Type B pancreatic cell (in vitro differentiated cells): ENCODE results near the gene POLR2J. TPM values are rescaled to one million over a fixed set of nuclear protein-coding genes. Genes with fewer than 3 reads are reported as not detected.
"Not testable (repeated sequence)": the region's sequence is repeated elsewhere in the genome, so short reads cannot be mapped to it uniquely, and the experiment has no call there.

Experiments
- DNase-seq: peaks from one replicate; pipeline ENCODE4 v3.0.0; 2021; ENCODE audit warnings: mixed read lengths; ENCODE audit not compliant: unreplicated experiment; ENCODE audit errors: extremely low spot score
- H3K27ac Mint-ChIP-seq: 2 replicates; pipeline ENCODE4 v1.8.0; 2021; ENCODE audit warnings: mild to moderate bottlenecking, mixed read lengths
- H3K27me3 Mint-ChIP-seq: 2 replicates; pipeline ENCODE4 v1.8.0; 2021; ENCODE audit warnings: mixed read lengths
- H3K36me3 Mint-ChIP-seq: 2 replicates; pipeline ENCODE4 v1.8.0; 2021; ENCODE audit warnings: mixed read lengths
- H3K4me1 Mint-ChIP-seq: one replicate; pipeline ENCODE4 v1.8.0; 2021; ENCODE audit warnings: mixed read lengths; ENCODE audit not compliant: unreplicated experiment
- H3K4me3 Mint-ChIP-seq: 2 replicates; pipeline ENCODE4 v1.8.0; 2021; ENCODE audit warnings: mild to moderate bottlenecking, mixed read lengths
- H3K9me3 Mint-ChIP-seq: 2 replicates; pipeline ENCODE4 v1.8.0; 2021; ENCODE audit warnings: mixed read lengths
- total RNA-seq: library from RNA; stranded (reverse); gene quantifications from 2 replicates; pipeline ENCODE4 v1.2.1, GENCODE V29; 2021; ENCODE audit warnings: low replicate concordance

POLR2J gene
- total RNA-seq, 1 donor from 2014 or later: 48.1 TPM

GRCh38 chr7:102510575-102510974 is 31.9 kb upstream of the POLR2J start:
- H3K27ac Mint-ChIP-seq, DNase-seq, H3K36me3 Mint-ChIP-seq, H3K4me1 Mint-ChIP-seq, H3K9me3 Mint-ChIP-seq, H3K27me3 Mint-ChIP-seq, H3K4me3 Mint-ChIP-seq: not testable (repeated sequence)

GRCh38 chr7:102507410-102508088 is 28.8 kb upstream of the POLR2J start:
- H3K4me1 Mint-ChIP-seq, H3K9me3 Mint-ChIP-seq, H3K4me3 Mint-ChIP-seq, H3K27me3 Mint-ChIP-seq, DNase-seq, H3K36me3 Mint-ChIP-seq, H3K27ac Mint-ChIP-seq: not testable (repeated sequence)

GRCh38 chr7:102505298-102506185 is 26.8 kb upstream of the POLR2J start:
- H3K27ac Mint-ChIP-seq, H3K9me3 Mint-ChIP-seq: not testable (repeated sequence)

GRCh38 chr7:102503141-102503540 is 24.4 kb upstream of the POLR2J start:
- not testable (repeated sequence) for H3K27ac Mint-ChIP-seq, H3K36me3 Mint-ChIP-seq, H3K4me1 Mint-ChIP-seq, H3K4me3 Mint-ChIP-seq, H3K9me3 Mint-ChIP-seq, H3K27me3 Mint-ChIP-seq, DNase-seq

More at GRCh38 chr7:102505298-102506185, 26.8 kb upstream of the POLR2J start:
- not testable (repeated sequence) for H3K36me3 Mint-ChIP-seq, H3K27me3 Mint-ChIP-seq, H3K4me1 Mint-ChIP-seq, H3K4me3 Mint-ChIP-seq, DNase-seq

- H3K27me3 Mint-ChIP-seq, H3K9me3 Mint-ChIP-seq, H3K4me1 Mint-ChIP-seq, H3K36me3 Mint-ChIP-seq, H3K4me3 Mint-ChIP-seq, H3K27ac Mint-ChIP-seq, DNase-seq: not testable (repeated sequence)
Measured at GRCh38 chr7:102498321-102498720, 19.6 kb upstream of the POLR2J start.

- H3K27me3 Mint-ChIP-seq, H3K36me3 Mint-ChIP-seq, H3K4me3 Mint-ChIP-seq, H3K4me1 Mint-ChIP-seq, H3K27ac Mint-ChIP-seq, H3K9me3 Mint-ChIP-seq, DNase-seq: not testable (repeated sequence)
Measured at GRCh38 chr7:102497308-102497707, 18.6 kb upstream of the POLR2J start.

GRCh38 chr7:102496861-102497260 is 18.1 kb upstream of the POLR2J start:
- not testable (repeated sequence) for DNase-seq, H3K9me3 Mint-ChIP-seq, H3K4me3 Mint-ChIP-seq, H3K27me3 Mint-ChIP-seq, H3K27ac Mint-ChIP-seq, H3K4me1 Mint-ChIP-seq, H3K36me3 Mint-ChIP-seq

GRCh38 chr7:102494473-102495149 is 15.9 kb upstream of the POLR2J start:
- H3K9me3 Mint-ChIP-seq, H3K4me3 Mint-ChIP-seq, H3K36me3 Mint-ChIP-seq, H3K27me3 Mint-ChIP-seq, H3K27ac Mint-ChIP-seq, H3K4me1 Mint-ChIP-seq, DNase-seq: not testable (repeated sequence)

GRCh38 chr7:102494026-102494425 is 15.3 kb upstream of the POLR2J start:
- H3K27ac Mint-ChIP-seq, DNase-seq, H3K4me1 Mint-ChIP-seq, H3K36me3 Mint-ChIP-seq, H3K9me3 Mint-ChIP-seq, H3K27me3 Mint-ChIP-seq, H3K4me3 Mint-ChIP-seq: not testable (repeated sequence)

GRCh38 chr7:102493220-102493935 is 14.7 kb upstream of the POLR2J start:
- not testable (repeated sequence) for H3K27ac Mint-ChIP-seq, H3K27me3 Mint-ChIP-seq, H3K4me1 Mint-ChIP-seq, H3K9me3 Mint-ChIP-seq, H3K4me3 Mint-ChIP-seq, DNase-seq, H3K36me3 Mint-ChIP-seq

GRCh38 chr7:102490529-102491075 is 11.9 kb upstream of the POLR2J start:
- not testable (repeated sequence) for H3K27ac Mint-ChIP-seq, H3K27me3 Mint-ChIP-seq, H3K4me1 Mint-ChIP-seq, H3K9me3 Mint-ChIP-seq, H3K36me3 Mint-ChIP-seq, H3K4me3 Mint-ChIP-seq
- DNase-seq: peak; percentile 62

GRCh38 chr7:102484317-102484716 is 5.6 kb upstream of the POLR2J start:
- not testable (repeated sequence) for H3K9me3 Mint-ChIP-seq, H3K27me3 Mint-ChIP-seq, DNase-seq, H3K36me3 Mint-ChIP-seq, H3K4me3 Mint-ChIP-seq, H3K27ac Mint-ChIP-seq, H3K4me1 Mint-ChIP-seq

- peak; percentile 34 for DNase-seq
- H3K36me3 Mint-ChIP-seq, H3K27me3 Mint-ChIP-seq, H3K4me3 Mint-ChIP-seq, H3K9me3 Mint-ChIP-seq, H3K27ac Mint-ChIP-seq, H3K4me1 Mint-ChIP-seq: not testable (repeated sequence)
Measured at GRCh38 chr7:102481962-102482361, 3.2 kb upstream of the POLR2J start.
